Peyer's patch (tissue), 4 donors: ENCODE data around the gene RGL3.

Experiments used
- POLR2A ChIP-seq, 2 donors: fragments of 450-650 bp; IDR thresholded peaks; one replicate each; pipeline ENCODE4 v1.5.1; 2017; ENCODE audit warnings: antibody characterized with exemption in 2 of 2, mild to moderate bottlenecking in 2 of 2, moderate library complexity in 2 of 2
- TF ChIP-seq, protein P1 (sequence below), 6 experiments: fragments of 450-650 bp in 4 of 6; fragments of 200-600 bp in 2 of 6; sonication (generic) in 1 of 6; IDR thresholded peaks; one replicate each; pipeline ENCODE4 v1.5.1; 2017 to 2019; ENCODE audit warnings: antibody characterized with exemption in 6 of 6, mild to moderate bottlenecking in 3 of 6, moderate library complexity in 1 of 6

GRCh38 chr19:11448410-11448809, 29.3 kb upstream of the RGL3 start:
- TF ChIP-seq, protein P1, sequence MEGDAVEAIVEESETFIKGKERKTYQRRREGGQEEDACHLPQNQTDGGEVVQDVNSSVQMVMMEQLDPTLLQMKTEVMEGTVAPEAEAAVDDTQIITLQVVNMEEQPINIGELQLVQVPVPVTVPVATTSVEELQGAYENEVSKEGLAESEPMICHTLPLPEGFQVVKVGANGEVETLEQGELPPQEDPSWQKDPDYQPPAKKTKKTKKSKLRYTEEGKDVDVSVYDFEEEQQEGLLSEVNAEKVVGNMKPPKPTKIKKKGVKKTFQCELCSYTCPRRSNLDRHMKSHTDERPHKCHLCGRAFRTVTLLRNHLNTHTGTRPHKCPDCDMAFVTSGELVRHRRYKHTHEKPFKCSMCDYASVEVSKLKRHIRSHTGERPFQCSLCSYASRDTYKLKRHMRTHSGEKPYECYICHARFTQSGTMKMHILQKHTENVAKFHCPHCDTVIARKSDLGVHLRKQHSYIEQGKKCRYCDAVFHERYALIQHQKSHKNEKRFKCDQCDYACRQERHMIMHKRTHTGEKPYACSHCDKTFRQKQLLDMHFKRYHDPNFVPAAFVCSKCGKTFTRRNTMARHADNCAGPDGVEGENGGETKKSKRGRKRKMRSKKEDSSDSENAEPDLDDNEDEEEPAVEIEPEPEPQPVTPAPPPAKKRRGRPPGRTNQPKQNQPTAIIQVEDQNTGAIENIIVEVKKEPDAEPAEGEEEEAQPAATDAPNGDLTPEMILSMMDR (IDR thresholded peaks at IDR 0.05), result no peak
- TF ChIP-seq POLR2A (IDR thresholded peaks at IDR 0.05), result no peak
